Measurements from ENCODE around the gene SWAP70.

SWAP70 gene

DNA sequence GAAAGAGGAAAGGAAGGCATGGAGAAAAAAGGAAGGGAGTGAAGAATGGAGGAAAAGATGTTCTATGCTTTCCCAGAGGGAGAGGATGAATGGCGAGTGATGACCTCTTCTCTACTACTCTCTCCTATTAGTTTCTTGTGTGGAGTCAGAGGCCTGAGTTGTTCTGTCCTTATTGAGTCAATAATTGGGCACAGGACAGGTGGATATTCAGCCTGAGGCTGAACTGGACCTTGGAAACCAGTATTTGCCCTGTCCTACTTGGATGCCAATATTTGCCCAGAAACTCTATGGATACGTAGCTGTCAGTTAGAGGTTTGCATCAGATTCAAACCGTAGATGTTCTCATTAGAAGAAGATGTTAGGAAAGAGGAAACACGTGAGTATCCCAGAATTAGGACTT lies 17.6 kb upstream of the SWAP70 start:
- Histone ChIP-seq H3K27ac (no peak overlapping the region), H3K4me3 (no peak overlapping the region)

DNA sequence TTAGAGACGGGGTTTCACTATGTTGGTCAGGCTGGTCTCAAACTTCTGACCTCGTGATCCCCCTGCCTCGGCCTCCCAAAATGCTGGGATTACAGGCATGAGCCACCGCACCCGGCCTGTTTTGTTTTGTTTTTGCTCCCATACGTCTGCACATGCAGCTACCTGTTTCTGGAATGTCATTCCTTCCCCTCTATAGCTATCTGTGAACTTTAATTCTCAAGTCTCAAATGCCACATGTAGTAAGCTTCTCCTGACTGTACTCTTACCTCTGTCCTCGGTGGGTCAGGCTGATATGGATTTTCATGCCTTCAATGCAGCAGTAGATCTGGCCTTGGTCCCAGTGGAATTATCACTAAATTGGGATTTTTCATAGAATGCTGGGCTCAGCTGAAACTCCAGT lies 12.4 kb upstream of the SWAP70 start:
- H3K27ac ChIP-seq = peak overlapping the region in 8 of 21 experiments; percentile 6 to 62 (median 27)
- no peak overlapping the region for H3K4me3 ChIP-seq

DNA sequence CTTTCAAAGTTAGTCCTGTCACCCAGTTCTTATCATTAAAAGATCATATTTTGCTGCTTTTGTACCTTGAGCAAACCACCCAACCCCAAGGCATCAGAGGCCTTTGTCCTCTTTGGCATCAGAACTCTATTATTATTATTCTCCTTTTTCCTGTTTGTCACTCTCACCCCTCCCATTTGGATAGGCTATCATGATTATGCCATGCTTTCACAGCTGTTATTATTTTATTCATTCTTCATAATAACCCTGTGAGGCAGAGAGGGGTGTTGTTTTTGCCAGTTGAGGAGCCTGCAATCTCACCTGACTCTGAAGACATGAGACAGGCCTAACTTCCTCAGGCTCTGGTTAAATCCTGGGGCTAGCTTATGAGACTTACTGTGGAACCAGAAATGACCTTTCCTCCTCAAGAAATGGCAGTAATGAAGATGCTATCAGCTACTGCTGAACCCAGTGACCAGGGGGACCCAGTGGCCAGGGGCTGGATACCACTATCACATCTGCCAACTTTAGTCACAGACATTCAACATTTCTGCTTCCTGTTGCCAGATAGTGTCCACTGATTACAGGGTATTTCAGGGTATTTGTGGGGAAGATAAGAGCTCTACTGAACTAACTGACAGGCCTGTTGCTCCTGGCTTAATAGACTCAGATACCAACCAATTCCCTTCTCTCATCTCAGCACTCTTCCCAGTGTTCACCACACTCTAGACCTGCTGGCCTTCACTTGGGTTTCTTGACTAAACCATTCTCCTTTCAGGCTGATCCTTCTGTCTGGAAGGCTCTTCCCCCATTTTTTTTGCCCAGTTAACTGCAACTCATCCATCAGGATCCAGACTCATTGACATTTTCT lies 11.8 kb upstream of the SWAP70 start:
- Histone ChIP-seq H3K4me3 (no peak overlapping the region), H3K27ac (peak overlapping the region in 12 of 21 experiments; percentile 2 to 62 (median 27))

DNA sequence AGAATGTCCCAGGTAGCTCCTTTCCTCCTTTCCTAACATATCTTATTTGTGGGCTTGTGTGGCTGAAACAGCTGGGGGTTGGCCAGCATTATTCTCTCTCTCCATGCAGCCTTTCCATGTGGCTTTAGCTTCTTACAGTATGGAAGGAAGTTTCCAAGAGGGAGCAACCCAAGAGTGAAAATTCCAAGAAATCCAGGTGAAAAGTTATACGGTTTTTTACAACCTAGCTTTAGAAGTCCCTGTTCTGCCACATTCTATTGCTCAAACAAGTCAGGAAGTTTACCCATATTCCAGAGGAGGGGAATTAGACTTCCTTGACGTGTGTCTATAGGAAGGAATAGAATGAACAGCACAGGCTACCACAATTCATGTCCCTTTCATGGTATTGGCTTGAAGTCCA lies 10.0 kb upstream of the SWAP70 start:
- Histone ChIP-seq H3K27ac (no peak overlapping the region), H3K4me3 (no peak overlapping the region)

DNA sequence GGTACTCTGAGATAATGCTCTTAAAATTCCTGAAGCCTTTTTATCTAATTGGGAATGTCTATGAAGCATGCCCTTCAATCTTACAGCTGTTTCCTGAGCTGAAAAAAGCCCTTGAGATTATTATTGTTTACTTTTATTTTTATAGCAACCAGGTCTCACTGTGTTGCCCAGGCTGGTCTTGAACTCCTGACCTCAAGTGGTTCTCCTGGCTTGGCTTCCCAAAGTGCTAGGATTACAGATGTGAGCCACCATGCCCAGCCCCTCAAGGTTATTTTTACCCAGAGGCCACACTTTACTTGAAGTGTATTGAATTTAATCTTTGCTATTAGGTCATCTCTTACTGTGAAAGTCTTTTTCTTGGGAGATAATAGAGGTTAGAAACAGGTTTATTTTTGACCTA lies 7.0 kb upstream of the SWAP70 start:
- Histone ChIP-seq H3K4me3 (no peak overlapping the region), H3K27ac (no peak overlapping the region)

DNA sequence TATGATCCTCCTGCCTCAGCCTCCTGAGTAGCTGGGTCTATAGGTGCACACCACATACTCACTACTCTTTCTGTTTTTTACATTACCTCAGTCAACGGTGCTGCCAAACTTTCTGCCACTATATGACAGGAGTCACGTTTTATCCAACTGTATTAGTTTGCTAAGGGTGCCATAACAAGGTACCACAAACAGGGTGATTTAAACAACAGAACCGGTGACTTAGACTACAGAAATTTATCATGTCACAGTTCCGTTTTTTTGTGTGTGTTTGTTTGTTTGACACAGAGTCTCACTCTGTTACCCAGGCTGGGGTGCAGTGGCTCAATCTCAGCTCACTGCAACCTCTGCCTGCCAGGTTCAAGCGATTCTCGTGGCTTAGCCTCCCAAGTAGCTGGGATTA lies 6.3 kb upstream of the SWAP70 start:
- H3K27ac ChIP-seq = no peak overlapping the region
- H3K4me3 ChIP-seq = no peak overlapping the region

DNA sequence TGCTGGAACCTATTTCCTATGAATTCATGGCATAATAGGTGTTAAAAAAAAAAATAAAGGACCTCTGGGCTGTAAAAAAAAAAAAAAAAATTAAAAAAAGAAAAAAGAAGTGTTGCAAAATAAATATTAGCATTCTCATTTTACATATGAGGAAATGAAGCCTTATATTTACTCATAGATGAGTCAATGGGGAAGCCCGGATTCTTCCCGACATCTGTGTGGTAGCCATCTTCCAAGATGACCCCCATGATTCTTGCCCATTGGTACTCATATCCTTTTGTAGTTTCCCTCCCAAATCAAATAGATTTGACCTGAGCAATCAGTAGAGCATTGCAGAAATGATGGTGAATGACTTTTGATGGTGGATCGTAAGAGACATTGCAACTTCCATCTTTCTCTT lies 3.0 kb upstream of the SWAP70 start:
- Histone ChIP-seq H3K4me3 (no peak overlapping the region), H3K27ac (no peak overlapping the region)

DNA sequence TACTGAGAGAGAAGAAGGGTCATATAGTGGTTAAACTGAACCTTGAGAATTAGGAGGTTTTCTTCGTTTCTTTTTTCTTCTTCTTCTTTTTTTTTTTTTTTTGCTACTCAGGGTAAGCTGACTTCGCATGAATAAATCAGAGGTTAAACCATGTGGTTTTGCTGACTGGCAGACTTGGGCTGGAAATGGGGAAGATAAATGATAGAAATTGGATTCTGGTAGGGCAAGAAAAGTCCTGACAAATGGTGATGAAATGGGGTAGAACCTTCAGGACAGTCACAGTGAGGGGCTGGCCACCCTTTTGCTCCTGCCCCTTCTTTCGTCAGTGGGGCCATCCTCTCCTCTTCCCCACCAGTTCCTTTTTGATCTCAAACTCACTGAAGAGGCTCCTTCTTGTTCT lies 1.6 kb upstream of the SWAP70 start:
- peak overlapping the region in 6 of 21 experiments; percentile 16 to 97 (median 58) for H3K27ac ChIP-seq
- H3K4me3 ChIP-seq = no peak overlapping the region

DNA sequence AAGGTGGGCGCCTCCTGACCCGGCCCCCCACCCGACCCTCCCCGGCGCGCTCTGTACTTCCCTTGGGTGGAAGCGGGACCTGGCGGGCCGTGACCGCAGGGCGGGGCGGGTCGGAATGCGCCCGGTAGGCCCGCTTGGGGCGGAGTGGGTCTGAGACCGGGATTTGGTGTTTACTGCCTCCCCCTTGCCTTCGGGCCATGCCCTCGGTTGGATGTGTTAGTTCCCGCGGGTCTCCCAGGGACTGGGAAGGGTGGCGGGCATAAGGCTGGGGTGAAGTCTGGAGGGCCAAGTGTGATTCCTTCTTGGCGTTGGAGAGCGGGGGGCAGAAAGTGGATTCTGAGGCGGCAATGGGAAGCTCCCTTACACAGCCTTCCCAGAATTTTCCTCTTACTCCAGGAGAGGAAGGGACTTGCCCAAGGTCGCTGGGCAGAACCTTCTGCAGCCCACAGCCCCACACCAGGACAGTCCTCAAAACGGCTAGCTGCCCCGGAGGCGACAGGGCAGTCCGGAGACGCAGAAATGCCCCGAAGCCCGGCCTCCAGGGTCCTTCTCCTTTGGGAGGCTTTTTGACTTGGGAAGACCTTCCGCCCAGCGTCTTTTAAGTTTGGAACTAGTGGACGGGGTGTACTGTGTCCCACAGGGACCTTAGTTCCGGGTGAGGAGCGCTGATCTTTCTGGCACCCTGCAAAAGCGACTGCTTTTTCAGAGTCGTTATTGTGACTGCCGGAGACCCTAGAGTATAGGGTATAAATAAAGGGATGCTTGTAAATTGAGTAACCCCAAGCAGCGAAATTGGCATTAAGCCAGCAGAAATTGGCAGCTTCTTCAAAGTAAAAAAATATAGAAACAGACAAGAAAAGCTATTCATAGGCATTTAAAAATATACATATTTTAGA lies 647 bp downstream of the SWAP70 start:
- peak overlapping the region; percentile 50 to 95 (median 94) for H3K4me3 ChIP-seq
- H3K27ac ChIP-seq = peak overlapping the region; percentile 75 to 99 (median 95)

DNA sequence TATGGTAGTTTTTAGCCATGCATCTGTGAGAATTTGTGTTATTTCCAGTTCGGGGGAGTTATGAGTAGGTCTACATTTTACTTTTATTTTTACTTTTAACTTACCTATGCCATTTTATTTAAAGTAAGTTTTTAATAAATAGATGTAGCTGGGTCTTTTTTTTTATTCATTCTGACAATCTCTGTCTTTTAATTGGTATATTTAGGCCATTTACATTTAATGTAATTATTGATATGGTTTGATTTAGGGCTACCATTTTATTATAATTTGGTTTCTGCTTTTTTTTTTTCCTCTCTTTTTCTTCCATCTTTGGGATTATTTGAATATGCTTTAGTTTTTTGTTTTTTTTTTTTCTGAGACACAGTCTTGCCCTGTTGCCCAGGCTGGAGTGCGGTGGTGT lies 1.9 kb downstream of the SWAP70 start:
- no peak overlapping the region for H3K4me3 ChIP-seq

DNA sequence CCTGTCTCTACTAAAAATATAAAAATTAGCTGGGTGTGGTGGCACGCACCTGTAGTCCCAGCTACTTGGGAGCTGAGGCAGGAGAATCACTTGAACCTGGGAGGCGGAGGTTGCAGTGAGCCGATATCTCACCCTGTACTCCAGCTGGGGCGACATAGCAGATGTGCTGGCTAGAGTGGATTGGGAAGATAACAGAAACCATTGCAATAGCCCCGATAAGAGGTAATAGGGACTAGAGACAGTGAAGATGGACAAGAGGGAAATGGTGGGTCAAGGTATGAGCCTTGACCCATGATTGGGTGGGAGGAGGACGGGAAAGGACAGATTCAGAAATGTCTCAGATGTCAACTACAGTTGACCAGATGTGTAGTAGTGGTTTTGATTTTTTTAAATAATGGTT lies 6.1 kb downstream of the SWAP70 start:
- H3K4me3 ChIP-seq = no peak overlapping the region
- H3K27ac ChIP-seq = no peak overlapping the region

More for the DNA sequence above, 1.9 kb downstream of the SWAP70 start:
- no peak overlapping the region for H3K27ac ChIP-seq

DNA sequence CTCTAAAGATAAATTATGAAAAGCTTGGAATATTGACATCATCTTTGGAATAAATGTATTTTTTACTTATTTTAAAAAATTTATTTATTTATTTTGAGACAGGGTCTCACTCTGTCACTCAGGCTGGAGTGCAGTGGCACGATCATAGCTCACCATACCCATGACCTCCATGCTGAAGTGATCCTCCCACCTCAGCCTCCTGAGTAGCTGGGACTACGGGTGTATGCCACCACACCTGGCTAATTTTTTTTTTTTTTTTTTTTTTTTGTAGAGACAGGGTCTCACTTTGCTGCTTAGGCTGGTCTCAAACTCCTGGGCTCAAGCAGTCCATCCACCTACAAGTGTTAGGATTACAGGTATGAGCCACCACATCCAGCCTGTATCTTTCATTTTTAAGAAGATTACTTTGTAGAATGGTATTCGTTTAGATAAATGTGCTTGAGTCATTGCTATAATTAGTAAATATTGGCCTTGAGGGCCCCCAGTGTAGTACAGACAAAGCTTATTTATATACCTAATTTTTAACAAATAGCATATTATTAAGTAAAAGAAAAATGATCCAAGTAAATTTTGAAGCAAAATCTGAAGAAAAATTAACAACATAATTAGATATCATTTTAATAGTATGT lies 8.5 kb downstream of the SWAP70 start:
- no peak overlapping the region for H3K4me3 ChIP-seq
- no peak overlapping the region for H3K27ac ChIP-seq

DNA sequence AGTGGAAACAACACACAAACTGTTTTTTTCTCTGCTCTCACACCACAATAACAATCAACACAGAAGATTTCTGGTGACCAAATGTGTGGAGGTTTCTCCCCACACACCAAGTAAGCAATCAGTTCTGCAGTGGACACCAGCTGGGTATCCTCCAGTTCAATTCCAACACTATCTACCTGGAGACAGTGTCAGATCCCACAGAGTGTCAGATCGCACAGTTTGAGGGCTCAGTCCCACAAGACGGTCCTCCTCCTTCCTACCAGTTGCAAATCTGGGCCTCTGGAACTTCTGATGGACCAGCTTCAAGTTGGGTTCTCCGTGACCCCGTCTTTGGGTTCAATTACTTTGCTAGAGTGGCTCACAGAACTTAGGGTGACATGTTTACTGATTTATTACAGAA lies 9.0 kb downstream of the SWAP70 start:
- no peak overlapping the region for H3K4me3 ChIP-seq
- no peak overlapping the region for H3K27ac ChIP-seq

DNA sequence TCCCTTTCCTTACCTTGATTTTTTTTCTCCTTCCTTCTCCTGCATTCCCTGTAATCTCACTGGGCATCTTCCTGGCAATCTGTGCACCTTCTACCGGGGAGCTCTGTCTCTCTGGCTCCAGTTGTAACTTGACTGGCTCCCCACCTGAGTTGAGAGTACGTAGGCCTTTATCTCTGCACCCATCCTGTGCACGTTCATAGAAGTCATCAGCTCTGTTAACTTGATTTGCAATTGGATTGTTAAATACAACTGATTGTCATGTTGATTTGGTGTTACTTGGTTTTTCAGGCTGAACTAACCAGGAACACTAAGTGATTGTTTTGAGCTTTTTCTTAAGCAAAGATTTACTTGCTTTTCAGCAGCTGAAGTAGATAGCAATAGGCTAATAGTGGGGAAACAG lies 11.8 kb downstream of the SWAP70 start:
- no peak overlapping the region for H3K27ac ChIP-seq
- no peak overlapping the region for H3K4me3 ChIP-seq

DNA sequence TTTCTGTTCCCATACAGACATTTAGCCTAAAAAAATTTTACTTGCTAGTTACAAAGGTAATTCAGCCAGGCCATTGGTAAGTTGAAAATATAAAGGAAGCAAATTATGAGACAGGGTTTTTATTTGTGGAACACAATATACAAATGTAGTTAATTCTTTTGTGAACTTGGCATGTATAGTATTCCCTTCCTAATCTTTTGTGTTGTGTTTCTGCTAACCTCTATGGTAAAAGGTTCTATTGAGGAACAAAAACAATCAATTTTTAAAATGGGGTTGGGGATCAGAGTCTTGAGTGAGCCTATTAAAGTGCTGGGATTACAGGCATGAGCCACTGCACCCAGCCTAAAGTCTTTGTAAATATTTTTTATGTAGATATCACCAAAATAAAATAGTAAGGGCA lies 14.1 kb downstream of the SWAP70 start:
- H3K27ac ChIP-seq = no peak overlapping the region
- no peak overlapping the region for H3K4me3 ChIP-seq

DNA sequence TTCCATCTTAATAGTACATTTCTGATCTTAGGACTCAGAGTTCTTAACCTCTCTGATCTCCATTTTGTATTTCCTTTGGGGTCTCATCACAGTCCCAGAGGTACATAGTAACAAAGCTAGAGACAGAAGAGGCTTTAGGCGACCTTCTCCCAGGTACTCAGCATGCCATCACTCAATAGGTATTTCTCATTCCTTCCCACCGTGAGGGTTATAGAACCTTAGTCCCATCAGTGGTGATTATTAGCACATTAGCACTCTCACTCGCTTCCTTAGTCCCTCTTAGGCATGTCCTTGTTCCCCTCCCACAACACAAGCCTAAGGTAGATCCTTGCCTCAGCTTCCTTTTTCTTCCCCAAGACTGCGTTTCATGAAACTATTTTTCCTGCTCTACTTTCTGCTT lies 14.7 kb downstream of the SWAP70 start:
- no peak overlapping the region for H3K27ac ChIP-seq
- no peak overlapping the region for H3K4me3 ChIP-seq

DNA sequence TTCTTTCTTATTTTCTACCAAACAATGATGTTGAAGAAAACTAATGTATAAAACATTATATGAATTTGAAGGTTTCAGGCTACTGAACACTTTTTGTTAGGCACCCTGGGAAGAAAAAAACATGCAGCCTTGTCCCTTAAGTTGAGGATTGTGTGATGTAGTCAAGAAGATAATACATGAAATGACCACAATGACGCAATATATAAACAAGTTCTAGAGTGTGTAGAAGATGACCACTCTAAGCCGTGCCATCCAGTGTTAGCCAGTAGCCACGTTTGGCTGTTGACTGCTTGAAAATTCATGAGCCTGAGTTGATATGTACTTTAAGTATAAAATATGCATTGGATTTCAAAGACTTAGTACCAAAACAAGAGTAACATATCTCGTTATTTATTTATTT lies 16.2 kb downstream of the SWAP70 start:
- Histone ChIP-seq H3K4me3 (no peak overlapping the region), H3K27ac (no peak overlapping the region)

DNA sequence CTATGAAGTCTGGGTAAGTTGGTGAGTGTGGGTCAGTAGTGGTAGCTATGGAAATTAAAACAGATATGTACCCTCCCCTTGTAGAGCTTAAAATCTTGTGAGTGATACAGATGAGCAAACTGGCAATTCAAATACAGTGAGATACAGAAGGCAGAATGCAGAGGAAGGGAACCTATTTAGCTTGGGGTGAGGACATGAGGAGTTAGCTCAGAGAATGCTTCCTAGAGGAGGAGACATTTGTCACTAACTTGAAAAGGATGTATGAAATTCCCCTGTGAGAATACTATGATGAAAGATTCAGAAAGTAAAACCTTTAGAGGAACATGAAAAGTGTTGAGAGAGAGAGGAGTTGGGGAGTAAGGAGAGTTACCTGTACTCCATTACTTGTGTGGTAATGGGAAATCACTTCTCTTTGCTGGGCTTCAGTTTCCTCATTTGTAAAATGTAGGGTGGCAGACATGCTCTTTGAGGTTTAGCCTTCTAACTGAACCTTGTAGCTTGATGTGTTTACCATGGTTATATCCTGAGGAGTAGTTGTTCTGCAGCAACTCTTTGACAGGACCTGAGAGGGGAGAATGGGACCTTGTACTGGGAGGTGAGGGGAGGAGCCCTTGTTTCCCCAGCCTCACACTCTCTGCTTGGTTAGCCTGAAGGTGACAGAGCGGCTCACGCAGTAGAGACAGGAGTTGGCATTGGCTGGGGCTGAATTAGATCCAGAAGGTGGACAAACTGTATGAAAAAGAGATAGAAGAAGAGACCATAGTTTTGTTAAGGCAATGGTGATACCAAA lies 17.9 kb downstream of the SWAP70 start:
- no peak overlapping the region for H3K4me3 ChIP-seq
- H3K27ac ChIP-seq = peak overlapping the region in 3 of 21 experiments; percentile 8 to 33 (median 17)

DNA sequence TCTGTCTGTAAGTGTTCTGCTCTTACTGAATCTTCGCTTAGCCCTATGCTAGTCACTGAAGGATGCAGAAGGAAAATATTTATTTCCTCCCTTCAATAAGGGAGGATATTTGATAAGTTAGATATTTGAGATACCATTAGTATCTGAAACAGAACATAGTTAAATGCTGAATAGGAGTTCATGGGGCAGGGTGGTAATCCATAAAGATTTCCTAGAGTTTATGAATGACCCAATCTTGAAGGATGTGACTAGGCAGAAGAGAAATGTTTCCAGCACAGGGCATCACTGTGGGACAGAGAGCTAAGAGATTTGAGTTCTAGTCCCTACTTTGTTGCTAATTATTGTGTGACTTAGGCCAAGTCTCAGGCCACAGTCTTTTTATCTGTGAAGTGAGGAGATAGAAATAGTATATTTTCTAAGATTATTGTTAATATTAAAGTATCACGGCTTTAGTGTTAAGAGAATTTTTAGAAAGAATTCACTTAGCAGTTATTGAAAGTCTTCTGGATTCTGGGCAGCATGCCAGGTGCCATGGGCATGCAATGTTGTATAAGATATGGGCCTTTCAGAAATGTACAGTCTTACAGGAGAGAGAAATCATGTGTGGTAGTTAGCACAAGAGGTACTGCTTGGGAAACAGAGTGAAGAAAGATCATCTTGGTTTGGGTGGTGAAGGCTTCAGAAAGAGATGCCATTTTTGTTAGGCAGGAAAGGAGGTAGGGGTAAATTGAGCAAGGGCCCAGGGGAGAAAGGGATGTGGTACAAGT lies 24.0 kb downstream of the SWAP70 start:
- no peak overlapping the region for H3K4me3 ChIP-seq

More for the DNA sequence above, 24.0 kb downstream of the SWAP70 start:
- peak overlapping the region in 16 of 21 experiments; percentile 9 to 88 (median 68) for H3K27ac ChIP-seq
